GM12865 (cell line): ENCODE data around the gene LPIN1.
"Not testable (repeated sequence)": the region's sequence is repeated elsewhere in the genome, so short reads cannot be mapped to it uniquely, and the experiment has no call there.

ENCODE experiments used
- DNase-seq: peaks from one replicate; pipeline ENCODE4 v3.0.0; 2010; ENCODE audit warnings: low read depth
- H3K4me3 ChIP-seq: 2 replicates; pipeline ENCODE4 v1.5.1; 2011; ENCODE audit warnings: mild to moderate bottlenecking, low read depth, low read length, control low read depth
- CTCF ChIP-seq: IDR thresholded peaks from 2 replicates; pipeline ENCODE4 v1.5.1; 2011; ENCODE audit warnings: low read length, control low read depth, low read depth, inconsistent platforms; ENCODE audit not compliant: insufficient read depth; ENCODE audit errors: missing control alignments

Gene LPIN1

GRCh38 chr2:11722292-11723060, 24.0 kb upstream of the LPIN1 start:
- DNase-seq, result no peak
- no peak overlapping the region for H3K4me3 ChIP-seq
- no peak for TF ChIP-seq CTCF

GRCh38 chr2:11723061-11723371, 23.4 kb upstream of the LPIN1 start:
- DNase-seq, result no peak
- no peak overlapping the region for H3K4me3 ChIP-seq
- no peak for TF ChIP-seq CTCF

GRCh38 chr2:11724151-11724550, 22.3 kb upstream of the LPIN1 start:
- no peak overlapping the region for H3K4me3 ChIP-seq
- no peak for DNase-seq
- TF ChIP-seq CTCF, result no peak

GRCh38 chr2:11726384-11726783, 20.0 kb upstream of the LPIN1 start:
- no peak overlapping the region for H3K4me3 ChIP-seq
- DNase-seq, result no peak
- no peak for TF ChIP-seq CTCF

GRCh38 chr2:11729362-11730212, 16.8 kb upstream of the LPIN1 start:
- TF ChIP-seq CTCF, result no peak
- no peak overlapping the region for H3K4me3 ChIP-seq
- DNase-seq, result no peak

GRCh38 chr2:11731214-11731984, 15.0 kb upstream of the LPIN1 start:
- not testable (repeated sequence) for DNase-seq

GRCh38 chr2:11732587-11732986, 13.8 kb upstream of the LPIN1 start:
- TF ChIP-seq CTCF, result no peak
- H3K4me3 ChIP-seq, result no peak overlapping the region
- no peak for DNase-seq

More at GRCh38 chr2:11731214-11731984, 15.0 kb upstream of the LPIN1 start:
- H3K4me3 ChIP-seq, result not testable (repeated sequence)

GRCh38 chr2:11737852-11738251, 8.6 kb upstream of the LPIN1 start:
- not testable (repeated sequence) for DNase-seq, H3K4me3 ChIP-seq
